ENCODE data around the gene AATF. TPM values are rescaled to one million over a fixed set of nuclear protein-coding genes. Genes with fewer than 3 reads are reported as not detected.

AATF gene
- total RNA-seq, 1 donor from 2014 or later = 39.6 TPM

DNA sequence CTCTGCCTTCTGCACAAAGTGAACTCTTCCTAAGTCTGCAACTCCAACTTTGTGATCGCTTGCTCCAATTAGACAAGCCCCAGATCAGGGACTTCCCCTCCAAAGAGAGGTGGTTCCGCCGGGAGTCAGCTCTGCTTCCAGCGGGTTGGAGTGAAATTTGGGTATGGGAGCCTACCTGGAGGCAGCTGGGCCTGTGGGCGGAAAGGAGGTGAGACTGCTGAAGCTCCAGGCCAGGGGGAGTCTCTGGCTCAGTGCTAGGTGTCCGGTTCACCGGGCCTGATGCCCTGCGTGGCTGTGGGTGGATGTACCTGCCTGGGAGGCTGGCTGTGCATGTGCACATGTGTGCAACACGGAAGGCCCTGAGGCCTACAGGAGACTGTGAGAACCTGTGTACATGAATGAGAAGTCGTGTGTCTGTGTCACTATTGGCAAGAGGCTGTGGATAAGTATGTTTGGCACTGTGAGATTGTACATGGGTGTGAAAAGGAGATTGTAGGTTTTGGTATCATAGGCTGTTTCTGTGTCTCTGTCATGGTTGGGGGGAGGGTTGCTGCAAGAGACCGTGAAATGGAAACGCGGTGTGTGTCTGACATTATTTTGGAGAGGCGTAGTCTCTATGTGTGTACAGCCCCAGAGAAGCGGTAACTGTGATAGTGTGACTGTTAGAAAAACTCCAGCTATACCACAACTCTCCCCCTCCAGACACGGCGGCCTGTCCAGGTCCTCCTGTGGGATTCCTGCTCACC lies 7.3 kb upstream of the AATF start:
- no peak for DNase-seq (ENCODE audit: low spot score)

DNA sequence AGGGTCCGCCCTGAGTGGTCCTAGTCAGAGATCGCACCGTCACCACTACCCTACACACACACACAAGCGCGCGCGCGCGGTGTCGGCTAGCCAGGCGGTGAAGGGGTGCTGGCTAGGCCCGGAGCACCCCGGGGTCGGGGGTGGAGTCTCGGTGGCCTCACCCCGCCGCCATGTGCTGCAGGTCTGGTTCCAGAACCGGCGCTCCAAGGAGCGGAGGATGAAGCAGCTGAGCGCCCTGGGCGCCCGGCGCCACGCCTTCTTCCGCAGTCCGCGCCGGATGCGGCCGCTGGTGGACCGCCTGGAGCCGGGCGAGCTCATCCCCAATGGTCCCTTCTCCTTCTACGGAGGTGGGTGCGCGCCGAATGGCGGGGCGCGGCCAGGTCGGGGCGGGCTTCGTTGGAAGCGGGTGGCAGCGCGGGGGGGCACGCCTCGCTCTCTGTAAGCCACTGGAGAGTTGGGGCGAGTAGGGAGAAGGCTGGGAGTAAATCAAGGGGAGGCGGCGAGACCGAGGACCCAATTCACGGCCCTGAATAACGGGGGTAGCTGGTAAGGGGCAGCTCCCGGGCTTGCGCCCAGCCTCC lies 6.6 kb upstream of the AATF start:
- DNase-seq (ENCODE audit: low spot score) = no peak

DNA sequence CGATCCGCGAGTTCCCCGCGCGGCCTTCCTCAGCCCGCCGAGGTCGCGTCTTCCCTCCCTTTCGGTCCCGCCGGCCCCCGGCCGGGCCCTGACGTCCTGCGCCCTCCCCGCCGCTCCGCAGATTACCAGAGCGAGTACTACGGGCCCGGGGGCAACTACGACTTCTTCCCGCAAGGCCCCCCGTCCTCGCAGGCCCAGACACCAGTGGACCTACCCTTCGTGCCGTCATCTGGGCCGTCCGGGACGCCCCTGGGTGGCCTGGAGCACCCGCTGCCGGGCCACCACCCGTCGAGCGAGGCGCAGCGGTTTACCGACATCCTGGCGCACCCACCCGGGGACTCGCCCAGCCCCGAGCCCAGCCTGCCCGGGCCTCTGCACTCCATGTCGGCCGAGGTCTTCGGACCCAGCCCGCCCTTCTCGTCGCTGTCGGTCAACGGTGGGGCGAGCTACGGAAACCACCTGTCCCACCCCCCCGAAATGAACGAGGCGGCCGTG lies 6.1 kb upstream of the AATF start:
- DNase-seq (ENCODE audit: low spot score) = no peak

DNA sequence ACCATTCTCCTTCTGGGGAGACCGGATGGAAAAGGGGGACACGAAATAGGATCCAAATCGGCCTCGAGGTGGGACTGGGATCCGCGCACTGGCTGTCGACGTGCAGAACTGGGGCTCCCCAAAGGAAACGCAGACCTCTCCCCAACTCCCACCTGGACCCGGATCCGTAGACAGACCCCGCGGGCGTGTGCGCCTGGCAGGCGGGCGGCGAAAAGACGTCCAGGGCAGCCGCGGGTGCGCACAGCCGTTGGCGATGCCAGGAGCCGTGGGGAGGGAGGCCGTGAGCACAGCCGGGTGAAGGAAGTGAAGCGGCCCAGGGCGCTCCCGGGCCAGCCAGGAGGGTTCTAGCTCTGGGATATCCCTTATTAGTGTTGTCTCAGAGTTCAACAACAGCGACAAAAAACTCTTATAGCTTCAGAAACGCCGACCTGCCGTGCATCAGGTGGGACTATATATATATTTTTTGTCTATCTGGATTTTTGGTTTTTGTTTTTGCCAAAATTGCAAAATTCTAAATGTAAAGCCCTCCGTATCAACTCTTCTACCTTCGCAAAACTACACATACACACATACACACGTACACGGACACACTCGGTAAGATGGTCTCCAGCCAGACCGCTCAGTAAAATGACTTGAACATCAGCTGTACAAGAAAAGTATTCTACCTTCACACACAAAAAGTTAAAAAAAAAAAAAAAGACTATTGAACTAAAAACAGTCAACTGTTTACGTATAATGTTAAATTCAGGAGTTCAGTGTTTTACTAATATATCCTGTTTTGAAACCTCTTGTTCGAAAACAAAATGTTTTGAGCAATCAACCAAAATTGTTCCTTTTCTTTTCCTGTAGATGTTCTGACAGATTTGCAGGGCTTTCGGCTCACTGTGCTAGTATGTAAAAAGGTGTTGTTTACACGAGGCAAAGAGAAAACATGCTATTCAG lies 5.2 kb upstream of the AATF start:
- DNase-seq (ENCODE audit: low spot score) = no peak

DNA sequence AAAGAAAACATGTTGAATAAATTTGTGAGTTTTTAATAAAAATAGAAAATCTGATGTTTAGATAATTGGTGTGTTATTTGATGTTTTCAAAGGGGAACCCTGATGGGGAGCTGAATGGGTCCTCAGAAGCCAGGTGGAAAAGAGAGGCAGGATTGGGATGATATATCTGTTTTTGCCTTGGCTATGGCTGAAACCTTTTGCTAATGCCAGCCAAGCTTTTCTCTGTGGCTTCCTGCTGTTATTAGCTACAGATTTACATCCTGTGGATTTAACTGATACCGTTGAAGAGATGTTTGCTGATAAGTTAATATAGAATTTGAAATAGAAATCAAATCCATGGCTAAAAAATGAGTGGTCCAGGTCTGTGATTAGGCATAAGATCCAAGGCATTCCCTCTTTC lies 4.2 kb upstream of the AATF start:
- DNase-seq (ENCODE audit: low spot score) = no peak

DNA sequence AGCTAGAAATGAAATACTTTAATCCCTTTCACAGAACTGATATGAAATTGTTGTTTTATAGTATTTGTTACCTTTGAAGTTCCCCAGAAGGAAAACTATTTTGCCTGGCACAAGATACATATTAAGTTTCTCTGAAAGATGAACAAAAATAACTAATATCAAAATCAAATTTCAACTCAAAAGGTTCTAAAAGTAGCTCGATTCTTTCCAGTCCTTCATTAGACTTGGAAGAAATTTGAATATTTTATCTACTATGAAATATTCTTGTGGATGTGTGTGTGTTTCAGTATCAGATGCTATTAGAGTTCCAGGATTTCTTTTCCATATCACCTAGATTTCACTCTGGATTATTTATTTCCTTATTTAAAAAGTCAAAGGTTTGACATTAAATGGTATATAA lies 3.6 kb upstream of the AATF start:
- DNase-seq (ENCODE audit: low spot score) = no peak

- DNase-seq (ENCODE audit: low spot score) = no peak
Measured at GRCh38 chr17:36945959-36946725, 2.6 kb upstream of the AATF start.

DNA sequence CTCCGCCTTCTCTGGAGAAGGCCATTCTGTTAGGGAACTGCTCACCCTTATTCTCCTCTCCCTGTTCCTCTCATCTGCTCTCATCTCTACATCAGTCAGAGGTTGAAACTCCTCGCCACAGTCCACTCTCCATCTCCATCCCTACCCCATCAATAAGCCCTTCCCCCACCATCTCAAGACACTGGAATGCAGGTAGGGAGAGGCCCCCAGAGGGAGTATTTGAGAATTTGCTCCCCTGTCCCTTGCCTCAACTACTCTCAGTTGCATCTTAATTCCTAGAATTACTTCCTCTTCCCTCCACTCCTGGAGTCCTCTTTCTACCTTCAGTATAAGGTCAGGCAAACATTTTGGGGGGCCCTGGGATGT lies 2.0 kb upstream of the AATF start:
- DNase-seq (ENCODE audit: low spot score) = no peak

- DNase-seq (ENCODE audit: low spot score) = no peak
Measured at GRCh38 chr17:36947922-36948716, 635 bp upstream of the AATF start.

GRCh38 chr17:36949461-36949927 lies 740 bp downstream of the AATF start:
- no peak for DNase-seq (ENCODE audit: low spot score)

DNA sequence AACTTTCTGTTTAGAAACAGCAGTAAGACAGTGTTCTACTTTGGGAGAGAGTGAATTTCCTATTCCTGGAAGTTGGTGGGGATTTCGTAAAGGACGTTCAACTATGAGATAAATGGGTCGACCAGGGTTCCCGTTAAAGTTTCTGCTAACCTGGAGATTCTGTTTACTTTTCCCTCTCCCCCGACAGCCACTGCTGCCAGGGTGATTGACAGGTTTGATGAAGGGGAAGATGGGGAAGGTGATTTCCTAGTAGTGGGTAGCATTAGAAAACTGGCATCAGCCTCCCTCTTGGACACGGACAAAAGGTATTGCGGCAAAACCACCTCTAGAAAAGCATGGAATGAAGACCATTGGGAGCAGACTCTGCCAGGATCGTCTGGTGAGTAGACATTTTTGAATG lies 1.3 kb downstream of the AATF start:
- DNase-seq (ENCODE audit: low spot score) = no peak

DNA sequence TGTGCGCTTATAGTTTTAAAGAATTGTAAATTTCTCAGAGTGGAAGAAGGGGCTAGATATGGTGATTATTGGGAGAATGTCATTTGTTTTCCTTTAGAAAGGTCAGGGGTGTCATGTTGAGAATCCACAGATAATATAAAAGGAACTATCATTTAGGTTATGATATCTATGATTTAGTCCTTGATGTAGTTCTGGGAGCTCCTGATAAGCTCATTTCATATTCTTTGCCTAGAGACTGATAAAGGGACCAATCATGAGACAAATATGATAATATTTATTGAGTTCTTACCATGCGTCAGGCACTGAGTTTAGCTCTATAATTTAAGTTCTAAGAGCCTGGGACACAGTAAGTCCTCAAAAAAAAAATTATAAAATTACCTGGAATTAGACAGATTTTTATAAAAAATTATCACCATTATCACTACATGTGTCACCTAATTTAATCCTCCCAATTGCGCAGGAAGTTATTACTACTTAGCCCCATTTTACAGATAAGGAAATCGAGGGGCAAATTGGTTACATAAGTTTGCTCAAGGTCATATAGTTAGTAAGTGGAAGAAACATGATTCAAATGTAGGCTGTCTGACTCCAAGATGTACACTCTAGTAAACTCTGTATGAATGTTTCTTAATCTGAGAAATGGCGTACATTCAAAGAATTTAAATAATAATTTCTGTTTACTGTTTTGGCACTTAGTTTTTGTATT lies 2.5 kb downstream of the AATF start:
- DNase-seq (ENCODE audit: low spot score) = no peak

DNA sequence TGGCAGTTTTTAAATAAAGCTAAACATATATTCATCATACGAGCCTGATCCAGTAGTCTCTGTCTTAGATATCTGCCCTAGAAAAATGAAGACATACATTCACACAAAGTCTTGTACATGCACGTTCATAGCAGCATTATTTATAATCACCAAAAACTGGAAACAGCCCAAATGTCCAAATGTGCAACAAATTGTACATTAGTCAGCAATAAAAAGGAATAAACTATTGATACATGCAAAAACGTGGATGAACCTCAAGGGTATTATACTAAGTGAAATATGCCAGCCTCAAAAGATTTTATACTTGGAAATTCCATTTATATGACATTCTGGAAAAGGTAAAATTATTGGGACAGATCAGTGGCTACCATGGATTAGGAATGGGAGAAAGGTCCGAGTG lies 22.8 kb downstream of the AATF start:
- no peak for DNase-seq (ENCODE audit: low spot score)

DNA sequence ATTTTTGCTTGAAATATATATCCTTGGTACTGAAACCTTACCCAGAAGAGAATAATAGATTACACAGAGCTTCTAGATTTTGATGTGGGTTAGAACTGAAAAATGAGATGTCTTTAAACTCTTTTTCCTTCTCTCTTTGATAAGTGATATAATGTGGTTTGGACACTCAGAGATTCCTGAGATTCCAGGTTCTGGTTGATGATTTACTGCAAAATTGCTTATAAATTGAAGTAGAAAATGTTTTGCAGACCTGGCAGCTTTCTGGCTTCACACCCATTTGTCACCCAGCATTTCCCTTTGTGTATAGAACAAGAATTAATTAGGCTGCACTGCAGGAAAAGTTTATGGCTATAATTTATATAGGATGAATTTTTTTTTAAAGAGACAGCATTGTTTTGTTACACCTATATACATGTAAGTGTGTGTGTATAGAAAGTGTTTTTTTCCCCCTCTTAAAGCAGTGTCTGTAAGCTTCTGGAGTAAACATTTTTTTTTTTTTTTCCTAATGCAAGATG lies 23.5 kb downstream of the AATF start:
- no peak for DNase-seq (ENCODE audit: low spot score)

DNA sequence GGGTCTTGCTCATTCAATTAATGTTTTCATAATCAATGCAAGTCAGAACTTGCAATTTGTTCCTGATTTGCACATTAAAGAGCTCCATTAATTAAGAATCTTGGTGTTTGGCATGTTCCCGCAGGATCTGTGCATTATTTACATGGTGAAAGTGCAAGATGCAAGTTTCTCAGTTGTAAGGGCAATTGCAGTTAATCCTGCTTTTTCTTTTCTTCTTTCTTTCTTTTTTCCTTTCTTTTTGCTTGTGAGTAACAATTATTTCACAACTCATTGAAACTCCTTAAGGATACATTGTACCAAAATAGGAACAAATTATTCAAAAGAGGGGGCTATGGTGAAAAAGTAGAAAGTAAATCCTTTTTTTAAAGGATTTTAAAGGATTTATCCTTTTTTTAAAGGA lies 24.2 kb downstream of the AATF start:
- no peak for DNase-seq (ENCODE audit: low spot score)

DNA sequence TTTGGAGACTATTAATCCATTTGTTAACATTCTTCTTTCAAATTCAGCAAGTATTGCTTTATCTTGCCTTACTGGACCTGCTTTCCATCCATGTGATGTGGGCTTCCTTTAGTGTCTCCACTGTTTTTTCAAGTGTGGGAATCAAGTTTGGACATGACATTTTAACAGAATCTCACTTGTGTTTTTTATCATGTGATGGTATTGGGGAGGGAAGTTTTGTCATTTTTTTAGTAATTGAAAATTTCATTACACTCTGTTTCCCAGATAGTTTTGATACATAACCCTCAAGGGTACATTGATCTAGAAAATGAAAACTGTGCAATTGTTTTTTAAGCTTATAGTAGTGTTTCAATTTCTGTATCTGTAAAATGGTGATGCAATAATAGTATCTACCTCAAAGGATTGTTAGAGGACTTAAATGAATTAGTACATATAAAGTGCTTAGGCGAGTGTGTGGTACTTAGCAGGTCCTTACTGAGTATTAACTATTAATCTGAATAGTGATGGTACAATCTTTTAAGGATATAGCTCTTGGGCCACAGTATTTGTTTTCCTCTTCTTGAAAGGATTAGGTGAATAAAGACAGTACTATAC lies 27.3 kb downstream of the AATF start:
- DNase-seq (ENCODE audit: low spot score) = no peak

DNA sequence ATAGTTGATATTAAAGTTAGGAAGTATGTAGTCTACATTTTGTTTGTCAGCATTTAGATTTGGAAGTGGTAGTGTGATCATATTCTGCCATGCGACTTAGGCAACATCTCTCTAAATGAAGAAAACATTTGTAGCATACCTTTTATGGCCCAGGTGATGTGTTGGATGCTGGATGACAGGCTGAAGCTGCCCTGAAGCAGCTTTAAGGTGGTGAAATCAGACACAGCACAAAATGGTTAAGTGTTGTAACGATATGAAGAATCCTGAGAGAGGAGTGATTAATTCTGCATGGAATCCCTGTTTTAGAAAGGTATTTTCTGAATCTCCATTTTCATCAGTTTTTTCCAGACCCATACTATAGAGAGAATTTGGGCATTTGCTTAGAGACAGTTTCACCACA lies 28.3 kb downstream of the AATF start:
- DNase-seq (ENCODE audit: low spot score) = no peak

GRCh38 chr17:36977568-36977967 lies 28.8 kb downstream of the AATF start:
- DNase-seq (ENCODE audit: low spot score) = no peak

GRCh38 chr17:36978810-36979564 lies 30.2 kb downstream of the AATF start:
- DNase-seq (ENCODE audit: low spot score) = no peak
